ENCODE measurements around the gene ZNF544. TPM values are rescaled to one million over a fixed set of nuclear protein-coding genes. Genes with fewer than 3 reads are reported as not detected.
"Not testable (repeated sequence)": the region's sequence is repeated elsewhere in the genome, so short reads cannot be mapped to it uniquely, and the experiment has no call there.

ZNF544 gene
- polyA plus RNA-seq, 2 of the 4 experiments (the other 2 are of a cell fraction): 23.7 to 33.1 TPM

DNA sequence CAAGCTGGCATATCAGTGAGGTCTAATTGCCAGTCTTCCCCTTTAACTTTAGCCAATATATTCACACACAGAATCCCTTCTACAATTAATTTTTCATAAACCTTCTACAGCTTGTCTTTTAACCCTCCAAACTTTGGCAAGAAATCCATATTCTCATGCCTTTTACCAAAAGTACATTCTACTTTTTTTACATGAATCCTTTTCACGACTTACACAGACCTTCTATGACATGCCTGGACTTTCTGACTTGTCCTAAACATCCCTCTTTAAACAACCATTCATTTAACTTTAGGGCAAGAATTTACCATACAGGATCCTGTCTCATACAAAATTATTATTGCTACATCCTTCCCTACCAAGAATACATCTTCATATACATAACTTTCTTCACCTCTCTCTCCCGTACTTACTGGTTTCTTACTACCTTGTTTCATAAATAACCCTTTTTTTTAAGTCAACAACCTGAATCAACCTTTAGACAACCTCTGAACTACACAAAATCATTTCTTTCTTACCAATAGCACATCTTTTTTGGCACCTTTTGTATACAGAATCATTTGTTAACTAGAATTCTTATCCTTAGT is 23.5 kb downstream of the ZNF544 start:
- H3K27ac ChIP-seq: no peak overlapping the region
- no peak overlapping the region for H3K4me3 ChIP-seq
- WGBS (ENCODE audit: missing lambda C conversion rate): 69% methylated on average over 2 of the region's 2 CpGs
- H3K4me1 ChIP-seq: no peaks in the 10 kb centered on the region
- ATAC-seq (no peak), DNase-seq (ENCODE audit: low read depth in 1 of 2, low spot score in 1 of 2) (peak in 1 of 2 experiments; percentile 67), FAIRE-seq (peak; percentile 68)
- ChIA-PET CTCF (interaction anchor here (1.3 to 1.5 kb wide), 2 partner anchors 10 kb away, joined by 3 read pairs; no protein-coding TSS in a partner anchor), POLR2A (no interaction called here)
- TF ChIP-seq FOSB (CRISPR knock-in tag; IDR thresholded peaks at IDR 0.05): no peak
- peak; percentile 96 for TF ChIP-seq ZFP36 (IDR thresholded peaks at IDR 0.05; ENCODE audit: borderline replicate concordance, partially characterized antibody)
- H3K9me3 ChIP-seq: peaks cover 98% of the 10 kb centered on the region
- H3K4me2 ChIP-seq: no peak overlapping the region

DNA sequence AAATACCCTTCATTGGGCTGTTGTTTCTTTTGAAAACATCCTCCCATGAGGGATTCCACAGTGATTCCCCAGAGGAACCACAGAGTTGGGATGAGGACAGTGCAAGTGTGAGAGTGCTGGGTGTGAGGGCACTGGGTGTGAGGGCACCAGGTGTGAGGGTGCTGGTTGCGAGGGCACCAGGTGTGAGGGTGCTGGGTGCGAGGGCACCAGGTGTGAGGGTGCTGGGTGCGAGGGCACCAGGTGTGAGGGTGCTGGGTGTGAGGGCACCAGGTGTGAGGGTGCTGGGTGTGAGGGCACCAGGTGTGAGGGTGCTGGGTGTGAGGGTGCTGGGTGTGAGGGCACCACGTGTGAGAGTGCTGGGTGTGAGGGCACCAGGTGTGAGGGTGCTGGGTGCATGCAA is 29.5 kb downstream of the ZNF544 start:
- FAIRE-seq; H3K4me3 ChIP-seq; ATAC-seq; POLR2A ChIA-PET; H3K4me2 ChIP-seq; DNase-seq (ENCODE audit: low read depth in 1 of 2, low spot score in 1 of 2); CTCF ChIA-PET; H3K27ac ChIP-seq; H3K4me1 ChIP-seq: not testable (repeated sequence)
- WGBS (ENCODE audit: missing lambda C conversion rate): 68% methylated on average over 2 of the region's 4 CpGs
- H3K9me3 ChIP-seq: peaks cover 99% of the 10 kb centered on the region

DNA sequence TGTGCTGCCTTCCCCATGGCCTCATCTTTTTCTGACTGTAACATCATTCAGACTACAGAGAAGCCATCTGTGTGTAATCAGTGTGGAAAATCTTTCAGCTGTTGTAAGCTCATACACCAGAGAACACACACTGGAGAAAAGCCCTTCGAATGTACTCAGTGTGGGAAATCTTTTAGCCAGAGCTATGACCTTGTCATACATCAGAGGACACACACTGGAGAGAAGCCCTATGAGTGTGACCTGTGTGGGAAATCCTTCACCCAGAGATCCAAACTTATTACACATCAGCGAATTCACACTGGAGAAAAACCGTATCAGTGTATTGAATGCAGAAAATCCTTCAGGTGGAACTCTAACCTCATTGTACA is 32.9 kb downstream of the ZNF544 start:
- ATAC-seq (peak in 1 of 2 experiments; percentile 39; a peak in 1 of 6 replicates), DNase-seq (ENCODE audit: low read depth in 1 of 2, low spot score in 1 of 2) (no peak), FAIRE-seq (no peak)
- CTCF ChIA-PET: interaction anchor here (1.0 to 1.4 kb wide), 2 partner anchors 9 to 10 kb away, joined by 3 read pairs; no protein-coding TSS in a partner anchor
- Histone ChIP-seq H3K4me2 (no peak overlapping the region), H3K4me1 (no peaks in the 10 kb centered on the region), H3K4me3 (no peak overlapping the region), H3K27ac (no peak overlapping the region), H3K9me3 (peaks cover 100% of the 10 kb centered on the region)
- TF ChIP-seq, protein P1, sequence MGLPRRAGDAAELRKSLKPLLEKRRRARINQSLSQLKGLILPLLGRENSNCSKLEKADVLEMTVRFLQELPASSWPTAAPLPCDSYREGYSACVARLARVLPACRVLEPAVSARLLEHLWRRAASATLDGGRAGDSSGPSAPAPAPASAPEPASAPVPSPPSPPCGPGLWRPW (IDR thresholded peaks at IDR 0.05): peak; percentile 32; the same call in 1 of the 2 replicates
- no peak for TF ChIP-seq FOSB (CRISPR knock-in tag; IDR thresholded peaks at IDR 0.05)
- 96% methylated on average over 3 of the region's 3 CpGs for WGBS (ENCODE audit: missing lambda C conversion rate)
- POLR2A ChIA-PET: no interaction called here

DNA sequence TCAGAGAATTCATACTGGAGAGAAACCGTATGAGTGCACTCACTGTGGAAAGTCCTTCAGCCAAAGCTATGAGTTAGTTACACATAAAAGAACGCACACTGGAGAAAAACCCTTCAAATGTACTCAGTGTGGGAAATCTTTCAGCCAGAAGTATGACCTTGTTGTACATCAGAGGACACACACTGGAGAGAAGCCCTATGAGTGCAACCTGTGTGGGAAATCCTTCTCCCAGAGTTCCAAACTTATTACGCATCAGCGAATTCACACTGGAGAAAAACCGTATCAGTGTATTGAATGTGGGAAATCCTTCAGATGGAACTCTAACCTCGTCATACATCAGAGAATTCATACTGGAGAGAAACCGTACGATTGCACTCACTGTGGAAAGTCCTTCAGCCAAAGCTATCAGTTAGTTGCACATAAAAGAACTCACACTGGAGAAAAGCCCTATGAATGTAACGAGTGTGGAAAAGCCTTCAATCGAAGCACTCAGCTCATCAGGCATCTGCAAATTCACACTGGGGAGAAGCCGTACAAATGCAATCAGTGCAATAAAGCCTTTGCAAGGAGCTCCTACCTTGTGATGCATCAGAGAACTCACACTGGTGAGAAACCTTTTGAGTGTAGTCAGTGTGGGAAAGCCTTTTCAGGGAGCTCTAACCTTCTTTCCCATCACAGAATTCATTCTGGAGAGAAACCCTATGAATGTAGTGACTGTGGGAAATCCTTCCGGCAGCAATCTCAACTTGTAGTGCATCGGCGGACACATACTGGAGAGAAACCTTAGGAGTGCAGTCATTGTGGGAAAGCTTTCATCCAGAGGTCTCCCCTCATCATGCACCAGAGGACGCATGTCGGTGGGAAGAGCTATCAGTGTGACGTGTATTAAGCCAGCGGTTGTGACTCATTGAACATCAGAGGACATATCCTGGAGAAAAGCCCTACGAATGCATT is 33.5 kb downstream of the ZNF544 start:
- ATAC-seq (no peak), FAIRE-seq (peak; percentile 36), DNase-seq (ENCODE audit: low read depth in 1 of 2, low spot score in 1 of 2) (peak in 1 of 2 experiments; percentile 48)
- TF ChIP-seq TP53 (CRISPR knock-in tag; IDR thresholded peaks at IDR 0.05) (no peak), ESRRA (IDR thresholded peaks at IDR 0.05; ENCODE audit: borderline replicate concordance, low read length) (no peak), MAZ (IDR thresholded peaks at IDR 0.05; ENCODE audit: borderline replicate concordance, low read depth, low read length) (no peak), KDM5A (IDR thresholded peaks at IDR 0.05) (no peak), MAFK (IDR thresholded peaks at IDR 0.05; ENCODE audit: partially characterized antibody) (peak; percentile 8), KDM1A (IDR thresholded peaks at IDR 0.05; ENCODE audit: low read depth) (0 out of 2 replicates have a peak, but pooled peaks have one; percentile 14), JUNB (IDR thresholded peaks at IDR 0.05) (no peak), GATA3 (IDR thresholded peaks at IDR 0.05; ENCODE audit: borderline replicate concordance) (peak; percentile 55; the same call in 1 of the 2 replicates), CHD2 (IDR thresholded peaks at IDR 0.05; ENCODE audit: low read length, partially characterized antibody) (no peak)
- TF ChIP-seq, protein P1 (IDR thresholded peaks at IDR 0.05): 0 out of 2 replicates have a peak, but pooled peaks have one; percentile 4
- H3K9me3 ChIP-seq: peaks cover 100% of the 10 kb centered on the region
- no peak overlapping the region for H3K4me2 ChIP-seq
- POLR2A ChIA-PET: no interaction called here
- H3K27ac ChIP-seq: no peak overlapping the region
- CTCF ChIA-PET: interaction anchor here (1.0 to 1.4 kb wide), 2 partner anchors 9 to 11 kb away, joined by 3 read pairs; no protein-coding TSS in a partner anchor
- WGBS (ENCODE audit: missing lambda C conversion rate): 93% methylated on average over 19 of the region's 19 CpGs
- H3K4me3 ChIP-seq: no peak overlapping the region
- H3K4me1 ChIP-seq: no peaks in the 10 kb centered on the region

DNA sequence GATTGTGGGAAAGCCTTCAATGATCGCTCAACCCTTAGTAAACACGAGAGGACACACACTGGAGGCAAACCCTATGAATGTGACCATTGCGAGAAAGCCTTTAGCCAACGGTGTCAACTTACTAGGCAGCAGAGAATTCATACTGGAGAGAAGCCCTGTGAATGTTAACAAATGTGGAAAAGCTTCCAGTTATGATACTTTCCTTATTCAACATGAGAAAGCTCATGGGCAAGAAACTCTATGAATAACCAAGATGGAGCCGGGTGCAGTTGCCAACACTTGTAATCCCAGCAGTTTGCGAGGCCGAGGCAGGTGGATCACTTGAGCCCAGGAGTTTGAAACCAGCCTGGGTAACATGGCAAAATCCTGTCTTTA is 34.2 kb downstream of the ZNF544 start:
- H3K4me3 ChIP-seq: no peak overlapping the region
- 93% methylated on average over 7 of the region's 7 CpGs for WGBS (ENCODE audit: missing lambda C conversion rate)

More for the DNA sequence above, 34.2 kb downstream of the ZNF544 start:
- FAIRE-seq (peak; percentile 74), ATAC-seq (no peak), DNase-seq (ENCODE audit: low read depth in 1 of 2, low spot score in 1 of 2) (no peak)
- Histone ChIP-seq H3K4me1 (no peaks in the 10 kb centered on the region), H3K9me3 (peaks cover 100% of the 10 kb centered on the region), H3K4me2 (no peak overlapping the region), H3K27ac (no peak overlapping the region)
- POLR2A ChIA-PET: no interaction called here
- CTCF ChIA-PET: interaction anchor here (1.4 kb wide), 1 partner anchor 10 kb away, joined by 3 read pairs; no protein-coding TSS in a partner anchor
- TF ChIP-seq CEBPB (IDR thresholded peaks at IDR 0.05) (no peak), NFE2L2 (conservative IDR thresholded peaks at IDR 0.05; ENCODE audit: low read length) (no peak), POLR2AphosphoS2 (conservative IDR thresholded peaks at IDR 0.05; ENCODE audit: low read length) (no peak), HOXA7 (CRISPR knock-in tag; IDR thresholded peaks at IDR 0.05) (no peak), RCOR1 (IDR thresholded peaks at IDR 0.05; ENCODE audit: low read depth, low read length) (no peak), GATA3 (IDR thresholded peaks at IDR 0.05; ENCODE audit: borderline replicate concordance) (no peak), MYC (IDR thresholded peaks at IDR 0.05; ENCODE audit: borderline replicate concordance, low read length) (no peak), HOXB5 (CRISPR knock-in tag; IDR thresholded peaks at IDR 0.05) (no peak), HEYL (CRISPR knock-in tag; IDR thresholded peaks at IDR 0.05) (no peak), BHLHE40 (IDR thresholded peaks at IDR 0.05; ENCODE audit: low read depth, low read length) (no peak), RAD21 (conservative IDR thresholded peaks at IDR 0.05 in 1 of 2, IDR thresholded peaks at IDR 0.05 in 1 of 2) (no peak)

Data from A549 (cell line).